Dermis microvascular lymphatic vessel endothelial cell (primary cell): Measurements from ENCODE around the gene FKBP9. TPM values are rescaled to one million over a fixed set of nuclear protein-coding genes. Genes with fewer than 3 reads are reported as not detected.
"Not testable (repeated sequence)": the region's sequence is repeated elsewhere in the genome, so short reads cannot be mapped to it uniquely, and the experiment has no call there.

Experiments used
- DNase-seq, 2 donors: peaks; one replicate each; pipeline versions ENCODE4 v3.0.0 to v3.0.0-alpha.2; 2010; ENCODE audit warnings: low read depth in 2 of 2
- total RNA-seq: library from RNA; depleted of rRNA; stranded (reverse); fragments of >200 nt; gene quantifications from 2 replicates; pipeline ENCODE4 v1.2.1, GENCODE V29; 2014

The FKBP9 gene
- total RNA-seq, 1 donor from 2014 or later, result 103 TPM

GRCh38 chr7:32948202-32948601 is 9.0 kb upstream of the FKBP9 start:
- no peak for DNase-seq

DNA sequence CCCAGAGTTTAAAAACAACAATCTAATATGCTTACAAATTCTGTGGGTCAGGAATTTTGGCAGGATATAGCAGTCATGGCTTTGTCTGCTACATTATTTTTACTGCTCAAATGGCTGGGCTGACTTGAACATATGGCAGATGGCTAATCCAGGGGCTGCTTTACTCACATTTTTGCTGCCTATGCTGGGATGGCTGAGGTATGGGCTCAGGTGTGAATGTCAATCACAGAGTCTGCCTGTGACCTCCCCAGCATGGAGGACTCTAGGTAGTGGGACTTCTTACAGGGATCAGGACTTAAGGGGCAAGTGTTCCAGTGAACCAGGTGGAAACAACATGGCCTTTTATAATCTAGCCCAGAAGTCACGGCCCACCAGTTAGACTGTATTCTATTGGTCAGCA is 4.4 kb upstream of the FKBP9 start:
- no peak for DNase-seq

DNA sequence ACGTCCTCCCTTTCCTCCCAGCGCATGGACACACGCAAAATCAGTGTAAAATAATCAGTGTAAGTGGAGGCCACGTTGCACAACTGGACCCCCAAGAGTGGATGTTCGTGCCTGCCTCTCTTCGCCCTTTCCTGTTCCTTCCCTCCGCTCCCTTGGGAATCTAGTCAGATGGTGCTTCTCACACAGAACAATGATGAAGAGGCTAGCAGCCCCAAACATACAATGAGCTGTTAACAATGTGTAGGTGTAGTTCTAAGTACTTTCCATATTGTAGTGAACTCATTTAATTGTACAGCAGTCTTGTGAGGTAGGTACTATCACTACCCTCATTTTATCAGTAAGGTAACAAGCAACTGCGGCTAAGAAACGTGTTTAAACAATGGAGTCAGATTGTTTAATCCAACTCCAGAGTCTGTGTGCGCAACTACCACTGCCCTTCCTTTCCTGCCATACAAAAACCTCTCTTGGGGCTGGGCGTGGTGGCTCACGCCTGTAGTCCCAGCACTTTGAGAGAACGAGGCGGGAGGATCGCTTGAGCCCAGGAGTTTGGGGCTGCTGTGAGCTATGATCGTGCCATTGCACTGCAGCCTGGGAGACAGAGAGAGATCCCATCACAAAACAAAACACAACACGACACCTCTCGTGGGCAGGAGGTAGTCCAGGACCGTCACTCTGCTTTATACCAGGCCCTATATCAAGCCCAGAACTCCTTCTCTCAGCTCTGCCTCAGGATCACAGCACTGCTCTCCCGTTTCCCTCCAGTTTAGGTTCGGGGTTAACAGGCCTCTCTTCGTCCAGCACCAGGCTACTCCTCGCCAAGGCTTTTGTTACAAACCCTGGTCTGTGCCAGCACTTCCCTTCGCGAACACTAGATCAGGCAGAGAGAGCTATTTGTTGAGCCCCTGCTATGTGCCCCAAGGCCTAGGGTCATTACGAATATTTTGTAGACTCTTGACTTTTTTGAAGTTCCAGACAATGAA is 1.1 kb downstream of the FKBP9 start:
- DNase-seq, result peak; percentile 21 to 65

- DNase-seq, result not testable (repeated sequence)
Observed at GRCh38 chr7:32963880-32964301, 6.7 kb downstream of the FKBP9 start.

- not testable (repeated sequence) for DNase-seq
Observed at GRCh38 chr7:32964461-32965159, 7.4 kb downstream of the FKBP9 start.

DNA sequence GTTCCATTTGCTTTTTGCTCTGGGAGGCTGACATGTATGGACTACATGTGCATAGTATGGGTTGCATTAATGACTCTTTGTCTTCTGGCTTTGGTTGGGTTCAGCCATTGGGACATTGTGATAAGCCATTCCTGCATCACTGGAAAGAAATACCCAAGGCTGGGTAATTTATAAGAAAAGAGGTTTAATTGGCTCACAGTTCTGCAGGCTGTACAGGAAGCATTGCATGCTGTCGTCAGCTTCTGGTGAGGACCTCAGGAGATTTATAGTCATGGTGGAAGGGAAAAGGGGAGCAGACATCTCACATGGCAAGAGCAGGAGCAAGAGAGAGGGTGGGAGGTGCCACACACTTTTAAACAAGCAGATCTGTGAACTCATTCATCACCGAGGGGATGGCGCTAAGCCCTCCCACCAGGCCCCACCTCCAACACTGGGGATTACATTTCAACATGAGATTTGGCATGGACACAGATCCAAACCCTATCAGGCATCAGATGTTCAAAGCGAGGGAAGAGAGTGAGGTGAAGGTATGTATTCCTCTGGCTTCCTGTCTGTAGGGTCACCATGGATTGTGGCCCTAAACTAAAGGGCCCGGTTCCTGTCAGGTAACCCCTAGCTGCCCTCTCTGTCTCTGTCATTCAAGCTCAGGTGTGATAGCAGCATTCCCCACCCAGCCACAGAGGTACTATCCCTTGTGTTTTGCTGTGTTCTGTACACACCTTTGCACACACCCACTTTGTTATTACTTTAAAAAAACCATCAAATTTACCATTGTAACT is 9.4 kb downstream of the FKBP9 start:
- not testable (repeated sequence) for DNase-seq

DNA sequence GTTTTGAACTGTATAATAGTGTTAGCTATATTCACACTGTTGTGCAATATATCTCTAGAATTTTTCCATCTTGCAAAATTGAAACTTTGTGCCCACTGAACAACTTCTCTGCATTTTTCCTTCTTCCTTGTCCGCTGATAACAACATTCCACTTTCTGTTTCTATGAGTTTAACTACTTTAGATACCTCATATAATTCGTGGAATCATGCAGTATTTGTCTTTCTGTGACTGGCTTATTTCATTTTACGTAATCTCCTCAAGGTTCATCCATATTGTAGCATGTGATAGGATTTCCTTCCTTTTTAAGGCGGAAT is 10.0 kb downstream of the FKBP9 start:
- DNase-seq, result not testable (repeated sequence)

DNA sequence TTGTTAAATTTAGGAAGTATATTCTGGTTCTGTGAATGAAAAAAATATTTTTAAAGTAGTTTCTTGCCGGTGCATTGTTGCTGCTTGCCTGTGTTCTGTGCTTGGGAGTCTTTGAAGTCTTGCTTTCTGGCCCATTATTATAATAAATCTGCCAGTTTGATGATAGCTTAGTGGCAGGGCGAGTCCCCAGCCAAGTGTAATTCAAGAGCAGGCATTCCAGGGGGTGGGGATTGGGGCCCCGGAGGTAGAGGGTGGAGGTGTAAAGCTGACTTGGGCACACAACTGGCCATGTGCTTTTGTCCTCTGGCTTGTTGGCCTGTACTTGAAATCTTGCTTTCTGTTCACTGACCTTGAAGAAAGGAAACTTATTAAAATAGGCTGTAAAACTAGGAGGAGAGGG is 14.7 kb downstream of the FKBP9 start:
- DNase-seq, result not testable (repeated sequence)

- not testable (repeated sequence) for DNase-seq
Observed at GRCh38 chr7:32977159-32977558, 19.9 kb downstream of the FKBP9 start.

DNA sequence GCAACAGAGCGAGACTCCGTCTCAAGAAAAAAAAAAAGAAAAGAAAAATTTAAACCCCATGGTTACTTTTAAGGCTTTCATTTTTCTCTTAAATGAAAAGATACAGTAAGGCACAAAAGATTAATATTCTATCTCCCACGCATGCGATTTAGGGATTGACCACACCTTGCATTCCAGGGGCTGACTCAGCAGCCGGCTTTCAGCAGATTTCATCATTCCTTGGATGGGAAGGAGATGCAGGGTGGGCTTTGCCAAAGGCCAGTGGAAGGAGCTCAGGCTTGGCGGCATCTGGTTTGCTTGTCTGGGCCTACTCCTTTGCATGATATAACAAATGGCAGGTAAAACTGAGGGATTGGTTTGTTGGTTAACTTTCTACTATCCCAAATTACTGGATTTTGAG is 22.0 kb downstream of the FKBP9 start:
- DNase-seq, result not testable (repeated sequence)

GRCh38 chr7:32979902-32980301 is 22.7 kb downstream of the FKBP9 start:
- DNase-seq, result not testable (repeated sequence)

- not testable (repeated sequence) for DNase-seq
Observed at GRCh38 chr7:32988148-32988547, 30.9 kb downstream of the FKBP9 start.

DNA sequence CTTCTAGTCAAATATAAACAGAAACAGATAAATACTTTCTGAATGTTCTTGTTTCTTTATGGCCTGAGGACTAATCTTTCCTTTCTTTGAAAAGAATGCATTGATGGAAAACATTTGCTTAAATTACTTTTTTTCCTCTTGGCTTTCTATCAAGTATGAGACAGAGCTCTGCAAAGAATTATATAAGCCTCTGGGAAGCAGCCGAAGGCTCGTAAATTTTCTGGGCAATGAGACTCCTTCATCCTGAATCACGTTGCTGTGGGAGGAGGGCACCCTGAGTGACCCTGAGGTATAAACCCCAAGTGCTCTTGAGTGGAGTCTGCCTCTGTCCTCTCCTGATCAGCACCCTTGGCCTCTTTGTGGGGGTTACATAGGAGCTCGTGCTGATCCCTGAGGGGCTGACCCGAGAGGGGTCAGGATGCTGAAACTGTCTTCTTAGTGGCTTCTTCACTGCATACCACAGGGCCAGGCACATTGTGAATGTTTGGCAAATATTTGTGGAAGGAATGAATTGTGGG is 33.9 kb downstream of the FKBP9 start:
- not testable (repeated sequence) for DNase-seq

- not testable (repeated sequence) for DNase-seq
Observed at GRCh38 chr7:32991975-32992700, 34.9 kb downstream of the FKBP9 start.

DNA sequence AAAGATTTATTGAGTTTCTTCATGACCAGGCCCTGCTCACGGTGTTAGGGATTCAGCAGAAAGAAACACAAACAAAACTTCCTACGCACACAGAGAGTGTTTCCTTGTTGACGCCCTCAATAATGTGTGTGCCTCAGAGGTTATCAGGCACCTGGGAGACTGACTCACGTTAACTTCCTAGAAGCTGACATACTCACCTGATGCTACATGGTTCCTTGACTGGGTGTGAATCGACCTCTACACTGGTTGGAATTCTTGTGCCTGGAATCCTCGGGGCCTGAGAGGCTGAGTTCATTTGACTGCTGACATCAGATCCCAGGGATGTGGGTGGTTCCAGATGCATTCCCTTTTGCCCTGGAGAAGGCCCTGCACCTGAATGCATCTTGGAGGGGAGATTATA is 35.5 kb downstream of the FKBP9 start:
- peak in 1 of 2 donors; percentile 64 for DNase-seq

- not testable (repeated sequence) for DNase-seq
Observed at GRCh38 chr7:32997956-32998355, 40.7 kb downstream of the FKBP9 start.

GRCh38 chr7:32998361-32999171 is 41.3 kb downstream of the FKBP9 start:
- DNase-seq, result peak; percentile 17 to 87

DNA sequence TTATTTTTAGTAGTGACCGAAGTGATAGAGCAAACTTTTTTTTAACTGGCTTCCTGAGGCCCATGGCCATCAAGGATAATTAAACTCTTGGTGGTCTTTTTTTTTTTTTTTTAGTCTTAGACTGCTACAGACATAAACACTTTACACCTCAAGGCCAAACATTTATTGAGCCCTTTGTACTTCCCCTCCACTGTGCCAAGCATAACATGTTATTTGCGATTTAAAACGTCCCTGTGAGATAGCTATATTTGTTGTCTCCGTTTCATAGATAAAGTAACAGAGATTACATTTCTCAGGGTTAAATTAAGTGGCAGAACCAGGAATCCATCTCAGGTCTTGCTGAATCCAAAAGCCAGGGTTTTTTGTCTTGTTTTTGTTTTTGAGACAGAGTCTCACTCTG is 42.1 kb downstream of the FKBP9 start:
- peak in 1 of 2 donors; percentile 73 for DNase-seq

DNA sequence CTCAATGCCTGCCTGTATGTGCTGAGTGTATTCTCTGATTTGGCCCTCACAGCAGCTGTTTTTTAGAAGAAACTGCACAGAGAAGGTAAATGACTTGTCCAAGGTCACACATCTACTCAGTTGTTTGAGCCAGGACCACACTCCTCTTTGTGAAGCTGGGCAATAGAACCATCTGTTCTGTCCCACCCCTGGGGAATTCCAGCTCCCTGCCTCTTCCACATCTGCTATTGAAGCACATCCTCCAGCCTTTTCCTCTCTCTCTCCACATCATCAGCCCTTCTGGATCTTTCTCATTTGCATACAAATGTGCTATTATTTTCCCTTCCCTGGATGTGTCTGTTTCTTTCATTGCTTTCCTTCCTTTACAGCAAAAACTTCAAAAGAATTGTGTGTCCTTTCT is 45.9 kb downstream of the FKBP9 start:
- peak; percentile 48 to 70 for DNase-seq

DNA sequence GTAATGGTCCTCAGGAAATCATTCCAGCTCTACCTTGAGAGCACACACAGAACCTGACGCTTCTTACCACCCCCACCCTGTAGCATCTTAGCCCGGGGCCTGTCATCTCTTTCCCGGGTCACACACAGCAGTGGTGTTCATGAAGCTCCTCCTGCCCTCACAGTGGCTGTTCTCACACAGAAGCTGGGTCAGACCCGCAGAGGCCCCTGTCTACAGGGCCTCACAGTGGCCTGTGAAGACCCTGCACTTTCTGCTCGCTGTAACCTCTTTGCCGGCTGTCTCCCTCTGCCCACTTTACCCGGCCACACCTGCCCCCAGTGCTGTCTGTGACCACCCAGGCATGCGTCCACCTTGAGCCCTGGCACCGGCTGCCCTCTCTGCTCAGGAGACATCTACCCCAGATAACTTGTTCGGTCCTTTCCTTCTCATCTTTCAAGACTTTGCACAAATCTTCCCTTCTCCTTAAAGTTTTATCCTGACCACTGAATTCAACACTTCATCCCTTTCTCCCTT is 46.9 kb downstream of the FKBP9 start:
- not testable (repeated sequence) for DNase-seq
